Cardiac muscle cell (in vitro differentiated cells and primary cell): Measurements from ENCODE around the gene NECTIN1. TPM values are rescaled to one million over a fixed set of nuclear protein-coding genes. Genes with fewer than 3 reads are reported as not detected.

ENCODE experiments used
- DNase-seq, 2 donors: peaks; one replicate each; pipeline versions ENCODE4 v3.0.0 to v3.0.0-alpha.2; 2010 to 2017; ENCODE audit warnings: low read depth in 1 of 2, low spot score in 1 of 2
- H3K27ac ChIP-seq: fragments of 200-600 bp; sonication (generic); 2 replicates; pipeline ENCODE4 v1.5.1; 2016
- H3K27me3 ChIP-seq: fragments of 200-600 bp; sonication (generic); 2 replicates; pipeline ENCODE4 v1.6.0; 2016; ENCODE audit warnings: control low read depth
- H3K36me3 ChIP-seq: fragments of 200-600 bp; sonication (generic); 2 replicates; pipeline ENCODE4 v1.5.1; 2016; ENCODE audit warnings: control low read depth
- H3K4me1 ChIP-seq: fragments of 200-600 bp; sonication (generic); 2 replicates; pipeline ENCODE4 v1.8.1; 2017; ENCODE audit warnings: low read depth, mild to moderate bottlenecking, mixed run types
- H3K4me3 ChIP-seq: fragments of 200-600 bp; sonication (generic); 2 replicates; pipeline ENCODE4 v1.5.1; 2016; ENCODE audit warnings: mild to moderate bottlenecking
- H3K9me3 ChIP-seq: fragments of 200-600 bp; sonication (generic); 2 replicates; pipeline ENCODE4 v1.5.1; 2017; ENCODE audit warnings: low read depth, mild to moderate bottlenecking, control low read depth
- CTCF ChIP-seq: IDR thresholded peaks from 2 replicates; pipeline ENCODE4 v1.5.1; 2012; ENCODE audit warnings: low read depth, mild to moderate bottlenecking, low read length
- polyA plus RNA-seq: library from polyadenylated mRNA; unstranded; fragments of >200 nt; fragmentation: Nextera tagmentation; extraction: Ambion mirVana; gene quantifications from 2 replicates; pipeline ENCODE4 v1.2.1, GENCODE V29; 2016
- total RNA-seq: library from RNA; depleted of rRNA; stranded (reverse); fragments of >200 nt; gene quantifications from 2 replicates; pipeline ENCODE4 v1.2.3, GENCODE V29; 2016

NECTIN1 gene
- total and polyA plus RNA-seq, 2 experiments from 2014 or later: 5.2 to 9.1 TPM

- Histone ChIP-seq H3K4me1 (no peaks in the 10 kb centered on the region), H3K27me3 (no peaks in the 10 kb centered on the region), H3K36me3 (no peaks in the 10 kb centered on the region), H3K27ac (no peak overlapping the region), H3K9me3 (no peaks in the 10 kb centered on the region), H3K4me3 (no peak overlapping the region)
- peak in 1 of 2 donors; percentile 9 for DNase-seq
- TF ChIP-seq CTCF: no peak
Observed at GRCh38 chr11:119651802-119652584, 77.0 kb downstream of the NECTIN1 start.

- TF ChIP-seq CTCF: no peak
- no peak for DNase-seq
- H3K36me3 ChIP-seq: no peaks in the 10 kb centered on the region
Observed at GRCh38 chr11:119650251-119650650, 78.7 kb downstream of the NECTIN1 start.

GRCh38 chr11:119647254-119647653 is 81.7 kb downstream of the NECTIN1 start:
- H3K27me3 ChIP-seq: no peaks in the 10 kb centered on the region
- H3K9me3 ChIP-seq: no peaks in the 10 kb centered on the region
- no peak for DNase-seq
- no peak overlapping the region for H3K4me3 ChIP-seq
- TF ChIP-seq CTCF: no peak
- H3K4me1 ChIP-seq: no peaks in the 10 kb centered on the region
- H3K27ac ChIP-seq: no peak overlapping the region
- no peaks in the 10 kb centered on the region for H3K36me3 ChIP-seq

More at GRCh38 chr11:119650251-119650650, 78.7 kb downstream of the NECTIN1 start:
- H3K4me1 ChIP-seq: no peaks in the 10 kb centered on the region
- no peaks in the 10 kb centered on the region for H3K27me3 ChIP-seq
- no peaks in the 10 kb centered on the region for H3K9me3 ChIP-seq
- H3K4me3 ChIP-seq: no peak overlapping the region
- no peak overlapping the region for H3K27ac ChIP-seq

- no peaks in the 10 kb centered on the region for H3K36me3 ChIP-seq
- H3K4me1 ChIP-seq: no peaks in the 10 kb centered on the region
- DNase-seq: no peak
Observed at GRCh38 chr11:119645018-119645417, 84.0 kb downstream of the NECTIN1 start.

GRCh38 chr11:119644502-119644901 is 84.5 kb downstream of the NECTIN1 start:
- no peaks in the 10 kb centered on the region for H3K4me1 ChIP-seq
- H3K9me3 ChIP-seq: no peaks in the 10 kb centered on the region
- H3K4me3 ChIP-seq: no peak overlapping the region
- H3K27ac ChIP-seq: no peak overlapping the region
- H3K36me3 ChIP-seq: no peaks in the 10 kb centered on the region
- no peak for DNase-seq
- TF ChIP-seq CTCF: no peak
- H3K27me3 ChIP-seq: no peaks in the 10 kb centered on the region

More at GRCh38 chr11:119645018-119645417, 84.0 kb downstream of the NECTIN1 start:
- H3K27me3 ChIP-seq: no peaks in the 10 kb centered on the region
- TF ChIP-seq CTCF: no peak
- H3K27ac ChIP-seq: no peak overlapping the region
- no peak overlapping the region for H3K4me3 ChIP-seq
- no peaks in the 10 kb centered on the region for H3K9me3 ChIP-seq
